H1 (cell line): ENCODE data around the gene TMEM187. TPM values are rescaled to one million over a fixed set of nuclear protein-coding genes. Genes with fewer than 3 reads are reported as not detected.
A peak's percentile ranks its signal among the peaks of the same experiment; 100 is the strongest.

Experiments
- CTCF ChIA-PET: fragments of 300-600 bp; sonication (Branson Sonifier 250); formaldehyde crosslinking; loops from one replicate; lab custom pipeline; 2021; ENCODE audit not compliant: partially characterized antibody; lab: Charles Lee
- POLR2A ChIA-PET: fragments of 300-600 bp; sonication (Branson Sonifier 250); formaldehyde crosslinking; loops from one replicate; lab custom pipeline; 2021; ENCODE audit warnings: inconsistent platforms; ENCODE audit not compliant: partially characterized antibody; lab: Charles Lee
- DNase-seq, 2 experiments: peaks; one replicate each; pipeline versions ENCODE4 v3.0.0 to v3.0.0-alpha.2; 2010 to 2022; ENCODE audit warnings: low spot score in 2 of 2, low read depth in 1 of 2, mixed read lengths in 1 of 2
- FAIRE-seq: peaks from 2 replicates; lab custom pipeline; 2011; peaks lifted over from hg19 to GRCh38; lab: Jason Lieb, UNC
- H2AFZ ChIP-seq: 2 replicates; pipeline ENCODE4 v1.8.1; 2012; ENCODE audit warnings: low read length, inconsistent platforms
- H2AK5ac ChIP-seq: 2 replicates; pipeline ENCODE4 v1.6.1; 2013; ENCODE audit warnings: low read depth, low read length
- H2BK120ac ChIP-seq: replicated peaks from 2 replicates; pipeline ENCODE3; 2013; ENCODE audit warnings: low read depth, low read length, inconsistent platforms
- H2BK12ac ChIP-seq: 2 replicates; pipeline ENCODE4 v1.6.1; 2013; ENCODE audit warnings: low read depth, low read length
- H2BK15ac ChIP-seq: 2 replicates; pipeline ENCODE4 v1.6.1; 2013; ENCODE audit warnings: low read length
- H2BK20ac ChIP-seq: 2 replicates; pipeline ENCODE4 v1.6.1; 2013; ENCODE audit warnings: low read length
- H2BK5ac ChIP-seq: 2 replicates; pipeline ENCODE4 v1.6.1; 2013; ENCODE audit warnings: low read depth, low read length
- H3K14ac ChIP-seq: 2 replicates; pipeline ENCODE4 v1.6.1; 2013; ENCODE audit warnings: inconsistent platforms; ENCODE audit not compliant: insufficient read length
- H3K18ac ChIP-seq: 2 replicates; pipeline ENCODE4 v1.6.1; 2013; ENCODE audit warnings: low read length; ENCODE audit errors: extremely low read depth
- H3K23ac ChIP-seq: 2 replicates; pipeline ENCODE4 v1.6.1; 2013; ENCODE audit warnings: inconsistent platforms; ENCODE audit not compliant: insufficient read length
- H3K23me2 ChIP-seq: 2 replicates; pipeline ENCODE4 v1.6.1; 2013; ENCODE audit warnings: low read depth, low read length
- H3K27ac ChIP-seq: 2 replicates; pipeline ENCODE4 v1.6.1; 2011; ENCODE audit warnings: low read depth, low read length, inconsistent platforms
- H3K27me3 ChIP-seq, 4 experiments: replicated peaks in 1 of 4; 1 replicate in 1 of 4; 2 replicates in 3 of 4; pipeline versions ENCODE4 v1.6.1 to v1.8.1; 2011 to 2013; ENCODE audit warnings: low read length in 3 of 4, mild to moderate bottlenecking in 3 of 4, inconsistent platforms in 2 of 4, mixed read lengths in 2 of 4, moderate library complexity in 1 of 4; ENCODE audit not compliant: control insufficient read depth in 3 of 4, insufficient read depth in 3 of 4; ENCODE audit errors: extremely low read depth in 1 of 4
- H3K36me3 ChIP-seq, 4 experiments: 2 replicates each; pipeline versions ENCODE4 v1.6.1 to v1.8.1; 2011 to 2013; ENCODE audit warnings: mild to moderate bottlenecking in 4 of 4, low read length in 3 of 4, moderate library complexity in 2 of 4, control low read depth in 1 of 4, inconsistent platforms in 1 of 4; ENCODE audit not compliant: insufficient read depth in 4 of 4, control insufficient read depth in 2 of 4
- H3K4ac ChIP-seq: replicated peaks from 2 replicates; pipeline ENCODE3; 2013; ENCODE audit warnings: low read length, low read depth, mixed read lengths, inconsistent platforms; ENCODE audit not compliant: insufficient read length
- H3K4me1 ChIP-seq, 4 experiments: replicated peaks in 1 of 4; 1 replicate in 1 of 4; 2 replicates in 3 of 4; pipeline versions ENCODE4 v1.6.1 to v1.8.1; 2011 to 2013; ENCODE audit warnings: low read length in 3 of 4, inconsistent platforms in 2 of 4, mixed read lengths in 1 of 4; ENCODE audit not compliant: insufficient read depth in 4 of 4, control insufficient read depth in 3 of 4
- H3K4me2 ChIP-seq, 2 experiments: 2 replicates each; pipeline versions ENCODE4 v1.6.1 to v1.8.1; 2011 to 2013; ENCODE audit warnings: low read depth in 2 of 2, low read length in 2 of 2, control low read depth in 1 of 2, inconsistent platforms in 1 of 2, mild to moderate bottlenecking in 1 of 2; ENCODE audit not compliant: insufficient read depth in 1 of 2
- H3K4me3 ChIP-seq, 4 experiments: fragments of 200-600, 300-600 bp in 1 of 4; sonication (generic), shearing (Covaris generic), sonication (Bioruptor Twin) in 1 of 4; 2 replicates each; pipeline versions ENCODE4 v1.5.1 to v1.8.1; 2011 to 2016; ENCODE audit warnings: low read length in 4 of 4, low read depth in 3 of 4, control low read depth in 2 of 4, inconsistent platforms in 2 of 4, mild to moderate bottlenecking in 2 of 4, mixed read lengths in 1 of 4, moderate library complexity in 1 of 4; ENCODE audit not compliant: insufficient read depth in 2 of 4; ENCODE audit errors: extremely low read depth in 1 of 4
- H3K56ac ChIP-seq: replicated peaks from 2 replicates; pipeline ENCODE3; 2013; ENCODE audit warnings: low read depth, mild to moderate bottlenecking, mixed read lengths, low read length, inconsistent platforms; ENCODE audit not compliant: insufficient read length
- H3K79me1 ChIP-seq: 2 replicates; pipeline ENCODE4 v1.6.1; 2013; ENCODE audit warnings: low read depth, low read length, control low read depth
- H3K79me2 ChIP-seq, 2 experiments: 2 replicates each; pipeline versions ENCODE4 v1.6.1 to v1.8.1; 2012 to 2013; ENCODE audit warnings: low read length in 2 of 2, mild to moderate bottlenecking in 2 of 2, inconsistent platforms in 1 of 2; ENCODE audit not compliant: insufficient read depth in 2 of 2, control insufficient read depth in 1 of 2
- H3K9ac ChIP-seq, 4 experiments: replicated peaks in 1 of 4; 1 replicate in 1 of 4; 2 replicates in 3 of 4; pipeline versions ENCODE4 v1.6.1 to v1.8.1; 2011 to 2013; ENCODE audit warnings: low read depth in 3 of 4, low read length in 3 of 4, control low read depth in 2 of 4, mild to moderate bottlenecking in 2 of 4, moderate library complexity in 2 of 4, inconsistent platforms in 1 of 4; ENCODE audit errors: extremely low read depth in 1 of 4
- H3K9me3 ChIP-seq, 2 experiments: 2 replicates each; pipeline versions ENCODE4 v1.6.1 to v1.8.1; 2012 to 2013; ENCODE audit warnings: mild to moderate bottlenecking in 2 of 2, moderate library complexity in 2 of 2, control low read depth in 1 of 2, inconsistent platforms in 1 of 2, low read depth in 1 of 2, low read length in 1 of 2, mixed read lengths in 1 of 2; ENCODE audit not compliant: insufficient read depth in 2 of 2
- H4K20me1 ChIP-seq, 2 experiments: replicated peaks in 1 of 2; 2 replicates each; pipeline versions ENCODE3 to v1.8.1; 2011 to 2013; ENCODE audit warnings: inconsistent platforms in 2 of 2, low read length in 2 of 2, mild to moderate bottlenecking in 1 of 2; ENCODE audit not compliant: insufficient read depth in 2 of 2, control insufficient read depth in 1 of 2
- H4K5ac ChIP-seq: 2 replicates; pipeline ENCODE4 v1.6.1; 2013; ENCODE audit warnings: low read length, low read depth, mixed read lengths, inconsistent platforms; ENCODE audit not compliant: insufficient read length
- H4K8ac ChIP-seq: 2 replicates; pipeline ENCODE4 v1.8.0; 2013; ENCODE audit warnings: mild to moderate bottlenecking, moderate library complexity, low read length, inconsistent platforms; ENCODE audit not compliant: insufficient read depth; ENCODE audit errors: extremely low read depth
- H4K91ac ChIP-seq: replicated peaks from 2 replicates; pipeline ENCODE3; 2013; ENCODE audit warnings: low read length, mixed read lengths, inconsistent platforms; ENCODE audit not compliant: insufficient read length
- ASH2L ChIP-seq: fragments of 200-600, 300-600 bp; sonication (generic); IDR thresholded peaks from one replicate; pipeline ENCODE4 v1.7.1; 2017; ENCODE audit warnings: low read length
- ATF2 ChIP-seq: IDR thresholded peaks from 2 replicates; pipeline ENCODE4 v1.6.1; 2012; ENCODE audit warnings: low read length, inconsistent platforms
- CHD2 ChIP-seq: IDR thresholded peaks from 2 replicates; pipeline ENCODE4 v1.6.1; 2012; ENCODE audit warnings: low read length, improper control_type of control experiment
- CREB1 ChIP-seq: IDR thresholded peaks from 2 replicates; pipeline ENCODE4 v1.6.1; 2012; ENCODE audit warnings: inconsistent platforms
- EP300 ChIP-seq, 2 experiments: IDR thresholded peaks; 1 replicate in 1 of 2; 2 replicates in 1 of 2; pipeline ENCODE4 v1.6.1; 2011 to 2012; ENCODE audit warnings: low read depth in 2 of 2, low read length in 2 of 2, mild to moderate bottlenecking in 2 of 2, borderline replicate concordance in 1 of 2, inconsistent platforms in 1 of 2, moderate library complexity in 1 of 2
- FOSL1 ChIP-seq: IDR thresholded peaks from 2 replicates; pipeline ENCODE4 v1.6.1; 2011; ENCODE audit warnings: mild to moderate bottlenecking, low read depth, low read length, moderate library complexity; ENCODE audit not compliant: insufficient read depth
- HDAC6 ChIP-seq: IDR thresholded peaks from one replicate; pipeline ENCODE4 v1.7.1; 2012; ENCODE audit warnings: low read depth, mild to moderate bottlenecking, inconsistent platforms, low read length, moderate library complexity
- SAP30 ChIP-seq: fragments of 300-600 bp; sonication (generic); IDR thresholded peaks from 2 replicates; pipeline ENCODE4 v1.7.1; 2012; ENCODE audit warnings: low read length, moderate library complexity, mild to moderate bottlenecking, inconsistent platforms; ENCODE audit not compliant: insufficient read depth, insufficient replicate concordance
- SP4 ChIP-seq: IDR thresholded peaks from 2 replicates; pipeline ENCODE4 v1.6.1; 2012; ENCODE audit warnings: low read length, inconsistent platforms
- WGBS, 2 experiments: shearing (Covaris generic) in 1 of 2; methylation state at CpG; one replicate each; pipeline versions ENCODE4 v1.1.6 to v1.1.7; 2013 to 2015; ENCODE audit warnings: low lambda C conversion rate in 2 of 2, mixed read lengths in 2 of 2, inconsistent platforms in 1 of 2, low coverage in 1 of 2, missing lambda C conversion rate in 1 of 2; ENCODE audit not compliant: insufficient replicate concordance in 2 of 2, insufficient coverage in 1 of 2, insufficient read length in 1 of 2; ENCODE audit errors: extremely low coverage in 1 of 2, missing lambda C conversion rate in 1 of 2; 5-methylcytosine and 5-hydroxymethylcytosine counted together
- polyA plus RNA-seq, 7 experiments: library from polyadenylated mRNA; depleted of rRNA in 3 of 7; stranded (reverse) in 5 of 7; unstranded in 2 of 7; fragments of >200 nt in 5 of 7; fragments of 200-250 nt in 2 of 7; gene quantifications; 1 replicate in 5 of 7; 2 replicates in 1 of 7; 4 replicates in 1 of 7; pipeline versions ENCODE4 v1.2.1 to v1.2.3, GENCODE V29; 2011 to 2013; ENCODE audit warnings: missing spikeins in 2 of 7, mixed read lengths in 2 of 7
- total RNA-seq: library from RNA; stranded (reverse); fragmentation: NEBNext Ultra II Directional; extraction: Animal tissue kit (Norgen Biotek cat#: 25700); gene quantifications from 2 replicates; pipeline ENCODE4 v1.2.1, GENCODE V29; 2021

The TMEM187 gene
- total and polyA plus RNA-seq, 2 of the 8 experiments (the other 6 are each of a cell fraction or from before 2014, with no cell fraction given) = 5.0 to 14.5 TPM

GRCh38 chrX:153948002-153948466, 24.5 kb upstream of the TMEM187 start:
- H3K79me2 ChIP-seq = no peaks in the 10 kb centered on the region
- H3K27ac ChIP-seq = peak overlapping the region; percentile 45; the same call in 1 of the 2 replicates
- no peak overlapping the region for H3K4ac ChIP-seq
- no peaks in the 10 kb centered on the region for H3K79me1 ChIP-seq
- TF ChIP-seq CHD2 (no peak), SP4 (no peak), ATF2 (no peak), EP300 (IDR thresholded peaks at IDR 0.05; ENCODE audit: borderline replicate concordance in 1 of 2, low read depth in 2 of 2, low read length in 2 of 2) (no peak), HDAC6 (no peak), SAP30 (no peak), ASH2L (no peak), FOSL1 (no peak), CREB1 (no peak)
- TF ChIP-seq, all 59 proteins: peak for 0
- Histone ChIP-seq H3K18ac (no peak overlapping the region), H3K4me1 (peaks cover 0 to 14% (median 3%) of the 10 kb centered on the region in 4 experiments; a peak in 5 of 7 replicates), H2BK5ac (peak overlapping the region; percentile 83; the same call in 1 of the 2 replicates), H3K56ac (no peak overlapping the region), H2BK120ac (no peak overlapping the region), H4K91ac (no peak overlapping the region), H3K36me3 (peaks cover 19 to 35% (median 30%) of the 10 kb centered on the region in 4 experiments; a peak in 7 of 8 replicates), H4K20me1 (peaks cover 0 to 3% of the 10 kb centered on the region in 2 experiments), H2BK15ac (no peak overlapping the region), H2AK5ac (no peak overlapping the region), H2BK20ac (no peak overlapping the region), H3K27me3 (no peaks in the 10 kb centered on the region), H3K9me3 (no peaks in the 10 kb centered on the region), H2AFZ (no peak overlapping the region), H4K5ac (no peak overlapping the region), H3K23ac (no peak overlapping the region), H3K4me3 (no peak overlapping the region), H3K23me2 (no peaks in the 10 kb centered on the region), H3K4me2 (no peak overlapping the region), H3K14ac (no peak overlapping the region), H2BK12ac (no peak overlapping the region), H3K9ac (peak overlapping the region in 1 of 4 experiments; percentile 37; a peak in 2 of 7 replicates), H4K8ac (peak overlapping the region; percentile 21; the same call in 1 of the 2 replicates)
- DNase-seq (no peak), FAIRE-seq (no peak)
- POLR2A ChIA-PET = interaction anchor here (1.3 to 18.9 kb wide), 5 partner anchors 19 to 421 kb away, joined by 3 to 231 read pairs (median 12); partner anchors contain the start of genes ARHGAP4, HCFC1, IDH3G and SSR4
- CTCF ChIA-PET = interaction anchor here (0.7 to 11.1 kb wide), 12 partner anchors 10 to 451 kb away, joined by 3 to 272 read pairs (median 6); partner anchors contain the start of genes ARHGAP4, HCFC1, NAA10 and PLXNB3
- WGBS, 2 experiments = 92% methylated on average over 7 of the region's 10 CpGs; no CpG with 5 or more reads in 1 of the 2 experiments
